Measurements from ENCODE around the gene KIRREL3. TPM values are rescaled to one million over a fixed set of nuclear protein-coding genes. Genes with fewer than 3 reads are reported as not detected.

KIRREL3 gene
- total and polyA plus RNA-seq, 2 of the 8 experiments (the other 6 are each of a cell fraction or from before 2014, with no cell fraction given), result 0.29 to 0.32 TPM

DNA sequence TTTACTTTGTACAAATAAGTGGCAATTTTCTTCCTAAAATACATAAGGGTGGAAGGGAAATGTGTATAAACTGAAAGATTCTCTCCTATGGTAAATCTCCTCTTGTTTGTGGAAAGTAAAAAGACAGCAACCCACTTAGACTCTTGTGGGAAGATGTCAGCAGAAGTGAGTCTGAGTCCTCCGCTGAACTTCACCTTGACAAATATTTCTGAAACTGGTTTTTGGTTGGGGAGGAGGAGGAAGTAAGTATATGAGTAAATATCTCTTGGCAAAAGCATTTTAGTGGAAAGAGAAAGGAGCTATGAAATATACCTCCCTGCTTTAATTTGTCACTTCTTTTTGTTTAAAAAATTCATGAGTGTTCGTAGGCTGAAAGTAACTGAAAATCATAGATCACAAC lies 196.2 kb downstream of the KIRREL3 start (continued):
- TF ChIP-seq CHD7 (IDR thresholded peaks at IDR 0.05; ENCODE audit: insufficient replicate concordance, low read length), result no peak
- no peak for TF ChIP-seq RFX5 (IDR thresholded peaks at IDR 0.05; ENCODE audit: borderline replicate concordance, low read depth, low read length)
- no peak for TF ChIP-seq HDAC6 (IDR thresholded peaks at IDR 0.05; ENCODE audit: low read depth, low read length)
- no peak for TF ChIP-seq HDAC2 (IDR thresholded peaks at IDR 0.05; ENCODE audit: borderline replicate concordance in 1 of 2, low read depth in 2 of 2, low read length in 2 of 2)
- TF ChIP-seq MAFK (IDR thresholded peaks at IDR 0.05; ENCODE audit: low read depth, low read length), result no peak
- TF ChIP-seq BCL11A (IDR thresholded peaks at IDR 0.05; ENCODE audit: low read depth in 2 of 2, low read length in 2 of 2), result no peak

Measured in H1 (cell line).